ENCODE results near the gene ADSS1.

Gene ADSS1

DNA sequence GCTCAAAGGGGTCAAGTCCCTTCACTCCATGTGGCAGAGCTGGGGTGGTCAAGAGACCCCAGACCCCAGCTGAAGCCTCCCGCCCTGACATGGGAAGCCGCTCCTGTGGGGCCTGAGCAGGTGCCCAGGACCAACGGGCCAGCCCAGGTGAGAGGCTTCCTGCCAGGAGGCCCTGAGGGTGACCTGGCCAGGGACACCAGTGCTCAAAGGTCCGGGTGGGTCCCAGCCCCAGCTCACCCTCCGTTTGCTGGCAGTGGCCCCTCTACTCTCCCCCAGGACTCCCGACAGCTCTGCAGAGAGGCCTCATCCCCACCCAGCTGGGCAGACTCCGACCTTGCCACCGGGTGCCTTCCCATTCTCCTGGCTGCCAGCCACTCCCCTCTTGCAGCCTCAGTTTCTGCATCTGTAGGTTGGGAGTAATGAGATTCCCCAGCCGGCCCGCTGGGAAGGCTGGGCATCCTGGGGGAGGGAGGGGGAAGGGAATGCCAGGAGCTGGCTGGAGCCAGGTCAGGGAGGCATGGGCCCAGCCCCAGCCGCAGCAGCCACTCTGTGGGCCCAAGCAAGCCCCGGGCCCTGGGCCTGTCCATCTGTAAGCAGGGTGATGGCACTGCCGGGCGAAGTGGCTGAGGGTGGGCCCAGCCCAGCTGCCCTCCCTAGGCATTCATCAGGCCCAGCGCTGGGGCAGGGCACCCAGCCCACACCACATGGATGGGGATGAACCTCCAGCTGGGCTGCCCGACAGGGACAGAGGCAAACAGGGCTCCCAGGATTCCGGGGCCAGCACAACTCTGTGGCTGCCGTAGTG is 44.9 kb upstream of the ADSS1 start:
- TF ChIP-seq, protein P1, sequence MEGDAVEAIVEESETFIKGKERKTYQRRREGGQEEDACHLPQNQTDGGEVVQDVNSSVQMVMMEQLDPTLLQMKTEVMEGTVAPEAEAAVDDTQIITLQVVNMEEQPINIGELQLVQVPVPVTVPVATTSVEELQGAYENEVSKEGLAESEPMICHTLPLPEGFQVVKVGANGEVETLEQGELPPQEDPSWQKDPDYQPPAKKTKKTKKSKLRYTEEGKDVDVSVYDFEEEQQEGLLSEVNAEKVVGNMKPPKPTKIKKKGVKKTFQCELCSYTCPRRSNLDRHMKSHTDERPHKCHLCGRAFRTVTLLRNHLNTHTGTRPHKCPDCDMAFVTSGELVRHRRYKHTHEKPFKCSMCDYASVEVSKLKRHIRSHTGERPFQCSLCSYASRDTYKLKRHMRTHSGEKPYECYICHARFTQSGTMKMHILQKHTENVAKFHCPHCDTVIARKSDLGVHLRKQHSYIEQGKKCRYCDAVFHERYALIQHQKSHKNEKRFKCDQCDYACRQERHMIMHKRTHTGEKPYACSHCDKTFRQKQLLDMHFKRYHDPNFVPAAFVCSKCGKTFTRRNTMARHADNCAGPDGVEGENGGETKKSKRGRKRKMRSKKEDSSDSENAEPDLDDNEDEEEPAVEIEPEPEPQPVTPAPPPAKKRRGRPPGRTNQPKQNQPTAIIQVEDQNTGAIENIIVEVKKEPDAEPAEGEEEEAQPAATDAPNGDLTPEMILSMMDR (IDR thresholded peaks at IDR 0.05): no peak
- TF ChIP-seq ZFX (IDR thresholded peaks at IDR 0.05; ENCODE audit: borderline replicate concordance): no peak
- no peak overlapping the region for H3K27ac ChIP-seq

DNA sequence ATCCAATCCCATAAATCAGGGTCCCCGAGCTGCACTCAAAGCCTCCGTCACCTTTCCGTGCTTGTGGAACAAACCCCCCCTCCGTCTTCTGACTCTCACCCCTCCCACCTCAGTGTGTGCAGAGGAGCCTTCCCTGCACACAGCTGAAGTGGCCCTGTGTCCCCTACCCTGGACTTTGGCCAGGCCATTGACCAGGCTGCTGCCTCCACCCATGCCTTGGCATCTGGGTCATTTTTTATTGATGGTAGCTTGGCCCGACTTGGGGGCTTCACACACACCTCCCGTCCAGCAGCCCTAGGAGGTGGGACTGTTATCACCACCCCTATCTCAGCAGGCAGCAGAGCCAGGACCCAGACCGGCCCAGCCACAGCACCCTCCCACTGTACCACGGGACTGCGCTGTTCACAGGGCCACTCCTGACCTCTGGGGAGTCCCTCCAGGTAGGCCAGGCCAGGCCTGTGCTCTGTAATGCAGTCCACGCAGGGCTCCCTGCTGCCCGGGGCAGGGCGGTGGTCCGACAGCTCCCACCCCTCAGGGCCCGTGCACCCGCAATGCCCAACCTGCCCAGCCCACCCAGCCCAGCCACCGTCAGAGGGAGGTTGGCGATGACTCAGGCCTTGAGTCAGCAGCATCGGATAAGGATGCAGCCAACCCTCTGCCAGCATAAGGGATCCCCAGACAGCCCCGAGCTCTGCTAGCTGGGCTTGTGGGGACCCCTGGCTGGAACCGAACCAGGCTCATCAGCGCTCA is 43.8 kb upstream of the ADSS1 start:
- H3K27ac ChIP-seq: no peak overlapping the region
- TF ChIP-seq, protein P1 (IDR thresholded peaks at IDR 0.05): no peak
- no peak for TF ChIP-seq ZFX (IDR thresholded peaks at IDR 0.05; ENCODE audit: borderline replicate concordance)

DNA sequence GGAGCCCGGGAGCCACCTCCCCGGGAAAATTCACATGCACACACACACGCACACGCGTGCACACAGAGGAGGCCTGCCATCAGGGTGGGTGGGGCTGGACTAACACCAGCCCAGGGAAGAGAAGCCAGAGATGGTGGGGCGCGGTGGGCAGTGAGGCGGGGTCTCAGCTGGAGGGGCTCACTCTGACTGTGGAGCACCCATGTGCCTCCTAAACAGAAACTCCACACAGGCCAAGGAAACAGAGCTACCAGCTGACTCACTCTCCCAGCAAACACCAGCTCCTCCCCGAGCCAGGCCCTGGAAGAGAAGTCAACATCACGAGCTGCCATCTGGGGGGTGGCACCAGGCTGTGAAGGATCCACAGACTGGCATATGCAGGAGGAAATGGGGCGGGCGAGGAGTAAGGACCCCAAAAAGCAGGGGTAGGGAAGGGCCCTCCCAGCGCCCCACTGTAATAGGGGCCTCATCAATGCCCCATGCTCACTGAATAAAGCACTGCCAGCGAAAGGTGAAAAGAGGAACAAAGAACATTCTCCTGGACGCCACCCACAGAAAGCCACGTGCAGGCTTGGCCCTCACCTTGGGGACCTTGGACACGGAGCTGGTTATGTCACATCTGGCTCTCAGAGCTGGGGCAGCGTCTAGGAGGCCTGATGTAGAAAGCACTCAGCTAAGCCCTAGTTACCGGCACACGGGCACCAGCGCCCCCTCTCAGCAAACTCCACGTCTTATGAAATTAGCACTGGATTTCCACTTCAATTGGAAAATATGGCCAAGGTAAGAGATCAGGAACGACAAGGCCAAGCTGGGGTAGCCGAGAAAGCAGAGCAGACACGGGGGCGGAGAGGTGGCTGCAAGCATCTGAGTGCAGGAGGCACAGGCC is 43.0 kb upstream of the ADSS1 start:
- TF ChIP-seq, protein P1 (IDR thresholded peaks at IDR 0.05): peak; percentile 9; the same call in 1 of the 2 replicates
- TF ChIP-seq ZFX (IDR thresholded peaks at IDR 0.05; ENCODE audit: borderline replicate concordance): no peak
- H3K27ac ChIP-seq: no peak overlapping the region

DNA sequence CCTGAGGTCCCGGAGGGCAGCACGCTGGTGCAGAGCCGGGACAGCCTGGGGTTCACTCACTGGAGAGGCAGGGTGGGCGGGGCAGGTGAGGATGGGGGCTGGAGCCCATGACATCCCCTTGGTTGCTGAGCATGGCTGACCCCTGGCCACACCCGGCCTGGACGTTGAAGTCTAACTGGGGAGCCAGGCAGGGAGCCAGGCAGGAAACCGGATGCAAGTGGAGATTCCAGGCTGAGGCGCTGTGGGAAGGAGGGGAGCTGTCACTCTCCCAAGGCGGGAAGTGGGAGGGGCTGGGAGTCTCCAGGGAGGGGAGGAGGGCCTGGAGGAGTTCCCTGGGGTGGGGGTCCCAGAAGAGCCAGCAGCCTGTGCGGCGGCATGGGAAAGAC is 42.3 kb upstream of the ADSS1 start:
- TF ChIP-seq ZFX (IDR thresholded peaks at IDR 0.05; ENCODE audit: borderline replicate concordance): no peak
- TF ChIP-seq, protein P1 (IDR thresholded peaks at IDR 0.05): no peak
- H3K27ac ChIP-seq: no peak overlapping the region

DNA sequence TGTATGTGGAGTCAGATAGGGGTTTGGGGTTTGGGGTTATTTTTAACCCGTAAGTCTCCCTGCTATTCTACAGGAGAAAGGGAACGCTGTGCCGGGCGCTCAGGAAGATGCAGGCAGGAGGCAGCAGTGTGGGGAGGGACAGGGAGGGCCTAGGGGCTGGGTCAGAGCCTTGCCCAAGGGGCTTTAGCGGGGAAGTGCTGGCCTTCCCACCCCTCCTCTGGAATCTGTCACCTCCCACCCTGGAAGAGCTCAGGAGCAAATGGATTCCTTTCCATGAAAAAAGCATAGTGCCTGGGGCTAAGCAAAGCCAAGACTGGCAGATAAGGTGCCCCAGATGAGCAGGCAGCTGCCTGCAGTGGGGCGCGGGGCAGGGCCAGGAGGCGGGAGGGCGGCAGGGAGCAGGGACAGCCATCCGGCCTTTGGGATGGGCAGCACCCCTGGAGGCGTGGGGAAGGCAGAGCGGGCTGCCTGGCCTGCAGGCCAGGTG is 41.9 kb upstream of the ADSS1 start:
- no peak for TF ChIP-seq ZFX (IDR thresholded peaks at IDR 0.05; ENCODE audit: borderline replicate concordance)
- TF ChIP-seq, protein P1 (IDR thresholded peaks at IDR 0.05): no peak
- no peak overlapping the region for H3K27ac ChIP-seq

DNA sequence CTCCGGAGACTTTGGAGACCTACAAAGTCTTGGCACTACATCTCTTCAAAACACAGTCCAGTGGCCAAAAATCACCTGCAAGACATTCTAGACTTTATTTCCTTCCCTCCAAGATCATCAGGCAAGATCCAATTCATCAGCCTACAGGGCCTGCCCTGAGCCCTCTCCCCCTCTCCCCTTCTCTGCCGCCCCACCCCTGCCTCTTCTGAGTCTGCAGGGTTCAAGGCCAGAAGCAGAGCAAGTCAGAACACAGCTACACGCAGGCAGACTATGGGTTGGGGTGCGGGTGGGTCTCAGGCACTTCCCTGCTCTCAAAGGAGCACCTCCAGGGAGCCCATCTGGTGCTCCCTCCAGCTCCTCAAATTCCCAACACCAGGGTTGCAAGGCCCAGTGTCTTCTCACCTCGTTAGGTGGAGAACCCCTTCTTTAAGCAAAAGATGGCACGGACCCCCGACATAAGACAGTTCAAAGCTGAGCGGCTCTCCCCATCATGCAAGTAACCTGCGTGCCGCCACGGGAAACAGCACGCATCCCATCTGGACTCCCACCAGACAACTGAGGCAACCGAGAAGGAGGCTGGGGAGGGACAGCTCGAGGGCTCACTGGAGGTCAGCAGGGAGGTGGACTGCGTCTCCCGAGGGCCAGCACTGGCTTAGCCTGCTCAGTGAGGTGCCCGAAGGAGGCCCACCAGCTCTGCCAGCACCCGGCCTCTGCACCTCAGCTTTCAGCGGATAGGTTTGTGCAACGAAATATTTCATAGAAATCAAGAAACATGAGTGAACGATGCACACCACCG is 40.2 kb upstream of the ADSS1 start:
- H3K27ac ChIP-seq: no peak overlapping the region
- TF ChIP-seq ZFX (IDR thresholded peaks at IDR 0.05; ENCODE audit: borderline replicate concordance): no peak
- TF ChIP-seq, protein P1 (IDR thresholded peaks at IDR 0.05): no peak
